WI38 (cell line): ENCODE results near the gene GNAS-AS1.
"Not testable (repeated sequence)": the region's sequence is repeated elsewhere in the genome, so short reads cannot be mapped to it uniquely, and the experiment has no call there.

Experiments
- H3K4me3 ChIP-seq: 2 replicates; pipeline ENCODE4 v1.5.1; 2011; ENCODE audit warnings: low read depth, mild to moderate bottlenecking, control low read depth, low read length
- CTCF ChIP-seq: IDR thresholded peaks from 2 replicates; pipeline ENCODE4 v1.5.1; 2012; ENCODE audit warnings: low read depth, mild to moderate bottlenecking, control low read depth, low read length

GNAS-AS1 gene

GRCh38 chr20:58832457-58832856 lies 18.2 kb downstream of the GNAS-AS1 start:
- no peak for TF ChIP-seq CTCF
- H3K4me3 ChIP-seq = no peak overlapping the region

GRCh38 chr20:58829531-58829941 lies 21.2 kb downstream of the GNAS-AS1 start:
- no peak overlapping the region for H3K4me3 ChIP-seq
- TF ChIP-seq CTCF = no peak

- not testable (repeated sequence) for H3K4me3 ChIP-seq
Observed at GRCh38 chr20:58828804-58829203, 21.9 kb downstream of the GNAS-AS1 start.

- H3K4me3 ChIP-seq = no peak overlapping the region
- no peak for TF ChIP-seq CTCF
Observed at GRCh38 chr20:58828136-58828535, 22.6 kb downstream of the GNAS-AS1 start.

GRCh38 chr20:58826271-58826670 lies 24.4 kb downstream of the GNAS-AS1 start:
- no peak overlapping the region for H3K4me3 ChIP-seq

GRCh38 chr20:58825450-58825849 lies 25.3 kb downstream of the GNAS-AS1 start:
- no peak for TF ChIP-seq CTCF

More at GRCh38 chr20:58826271-58826670, 24.4 kb downstream of the GNAS-AS1 start:
- TF ChIP-seq CTCF = no peak

GRCh38 chr20:58824843-58825242 lies 25.9 kb downstream of the GNAS-AS1 start:
- no peak for TF ChIP-seq CTCF

More at GRCh38 chr20:58825450-58825849, 25.3 kb downstream of the GNAS-AS1 start:
- H3K4me3 ChIP-seq = no peak overlapping the region

More at GRCh38 chr20:58824843-58825242, 25.9 kb downstream of the GNAS-AS1 start:
- H3K4me3 ChIP-seq = no peak overlapping the region
